Liver (tissue), 3 donors: Measurements from ENCODE around the gene FAM78B.

ENCODE experiments used
- RAD21 ChIP-seq, 2 donors: IDR thresholded peaks; 2 replicates each; pipeline ENCODE4 v1.6.1; 2016; ENCODE audit warnings: antibody characterized with exemption in 2 of 2, mild to moderate bottlenecking in 2 of 2
- SP1 ChIP-seq: IDR thresholded peaks from 2 replicates; pipeline ENCODE4 v1.6.1; 2018; ENCODE audit warnings: antibody characterized with exemption, mild to moderate bottlenecking
- TF ChIP-seq, protein P1 (sequence below): fragments of 150-350 bp; IDR thresholded peaks from 2 replicates; pipeline ENCODE4 v1.5.1; 2017; ENCODE audit warnings: improper control_type of control experiment, low read depth, low read length; ENCODE audit not compliant: missing input control
- TF ChIP-seq, protein P2 (sequence below): IDR thresholded peaks from 2 replicates; pipeline ENCODE4 v1.6.1; 2016; ENCODE audit warnings: antibody characterized with exemption
- donor health status: healthy.
- donor health status: healthy.

- TF ChIP-seq SP1 (no peak), RAD21 (IDR thresholded peaks at IDR 0.05) (no peak)
- TF ChIP-seq, protein P1, sequence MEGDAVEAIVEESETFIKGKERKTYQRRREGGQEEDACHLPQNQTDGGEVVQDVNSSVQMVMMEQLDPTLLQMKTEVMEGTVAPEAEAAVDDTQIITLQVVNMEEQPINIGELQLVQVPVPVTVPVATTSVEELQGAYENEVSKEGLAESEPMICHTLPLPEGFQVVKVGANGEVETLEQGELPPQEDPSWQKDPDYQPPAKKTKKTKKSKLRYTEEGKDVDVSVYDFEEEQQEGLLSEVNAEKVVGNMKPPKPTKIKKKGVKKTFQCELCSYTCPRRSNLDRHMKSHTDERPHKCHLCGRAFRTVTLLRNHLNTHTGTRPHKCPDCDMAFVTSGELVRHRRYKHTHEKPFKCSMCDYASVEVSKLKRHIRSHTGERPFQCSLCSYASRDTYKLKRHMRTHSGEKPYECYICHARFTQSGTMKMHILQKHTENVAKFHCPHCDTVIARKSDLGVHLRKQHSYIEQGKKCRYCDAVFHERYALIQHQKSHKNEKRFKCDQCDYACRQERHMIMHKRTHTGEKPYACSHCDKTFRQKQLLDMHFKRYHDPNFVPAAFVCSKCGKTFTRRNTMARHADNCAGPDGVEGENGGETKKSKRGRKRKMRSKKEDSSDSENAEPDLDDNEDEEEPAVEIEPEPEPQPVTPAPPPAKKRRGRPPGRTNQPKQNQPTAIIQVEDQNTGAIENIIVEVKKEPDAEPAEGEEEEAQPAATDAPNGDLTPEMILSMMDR = no peak
- TF ChIP-seq, protein P2, sequence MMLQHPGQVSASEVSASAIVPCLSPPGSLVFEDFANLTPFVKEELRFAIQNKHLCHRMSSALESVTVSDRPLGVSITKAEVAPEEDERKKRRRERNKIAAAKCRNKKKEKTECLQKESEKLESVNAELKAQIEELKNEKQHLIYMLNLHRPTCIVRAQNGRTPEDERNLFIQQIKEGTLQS = no peak
Observed at GRCh38 chr1:166166329-166166697, 488 bp downstream of the FAM78B start.
